Umbilical cord (tissue), 2 donors: Measurements from ENCODE around the gene DES. TPM values are rescaled to one million over a fixed set of nuclear protein-coding genes. Genes with fewer than 3 reads are reported as not detected.

ENCODE experiments used
- DNase-seq: peaks from one replicate; pipeline ENCODE4 v3.0.0-alpha.2; 2015; ENCODE audit warnings: low spot score
- total RNA-seq: library from RNA; depleted of rRNA; stranded (reverse); fragments of >200 nt; gene quantifications from one replicate; pipeline ENCODE4 v1.2.3, GENCODE V29; 2014; ENCODE audit warnings: low replicate concordance; ENCODE audit not compliant: insufficient read depth

DES gene
- total RNA-seq, 1 donor from 2014 or later, result 2,247 TPM

- peak; percentile 71 for DNase-seq
Observed at GRCh38 chr2:219419331-219420197, 1.4 kb downstream of the DES start.

GRCh38 chr2:219420687-219421086, 2.5 kb downstream of the DES start:
- DNase-seq, result no peak

GRCh38 chr2:219421323-219421722, 3.1 kb downstream of the DES start:
- no peak for DNase-seq

- DNase-seq, result no peak
Observed at GRCh38 chr2:219422952-219423534, 4.9 kb downstream of the DES start.

GRCh38 chr2:219423652-219424377, 5.6 kb downstream of the DES start:
- no peak for DNase-seq

GRCh38 chr2:219425238-219426067, 7.3 kb downstream of the DES start:
- DNase-seq, result no peak

- no peak for DNase-seq
Observed at GRCh38 chr2:219426068-219426443, 7.9 kb downstream of the DES start.

GRCh38 chr2:219426534-219427136, 8.5 kb downstream of the DES start:
- DNase-seq, result no peak

- DNase-seq, result no peak
Observed at GRCh38 chr2:219428469-219428868, 10.3 kb downstream of the DES start.

GRCh38 chr2:219429958-219430606, 11.9 kb downstream of the DES start:
- no peak for DNase-seq

GRCh38 chr2:219430633-219431615, 12.7 kb downstream of the DES start:
- peak; percentile 67 for DNase-seq

- DNase-seq, result no peak
Observed at GRCh38 chr2:219433666-219434467, 15.7 kb downstream of the DES start.

GRCh38 chr2:219434468-219434717, 16.2 kb downstream of the DES start:
- DNase-seq, result no peak

GRCh38 chr2:219434718-219435525, 16.7 kb downstream of the DES start, which contains the start of gene SPEG:
TSS of gene SPEG (plus strand) at chr2:219434843. CDS start at chr2:219434978, 135 bp downstream.
- DNase-seq, result no peak

- DNase-seq, result no peak
Observed at GRCh38 chr2:219435701-219436100, 17.5 kb downstream of the DES start.

GRCh38 chr2:219436491-219436890, 18.3 kb downstream of the DES start:
- DNase-seq, result no peak

- no peak for DNase-seq
Observed at GRCh38 chr2:219437141-219437540, 19.0 kb downstream of the DES start.

GRCh38 chr2:219437690-219438206, 19.6 kb downstream of the DES start:
- DNase-seq, result no peak
